22Rv1 (cell line): ENCODE measurements around the gene ATP2C2.

Source experiments
- H3K27ac ChIP-seq: fragments of 450-650 bp; 2 replicates; pipeline ENCODE4 v1.5.1; 2017
- CTCF ChIP-seq: fragments of 450-650 bp; IDR thresholded peaks from 2 replicates; pipeline ENCODE4 v1.5.1; 2017; ENCODE audit warnings: mild to moderate bottlenecking
- ZFX ChIP-seq: fragments of 450-650 bp; IDR thresholded peaks from 2 replicates; pipeline ENCODE4 v1.6.1; 2017; ENCODE audit warnings: antibody characterized with exemption, borderline replicate concordance

ATP2C2 gene

GRCh38 chr16:84367297-84367680 is 1.0 kb upstream of the ATP2C2 start:
- no peak overlapping the region for H3K27ac ChIP-seq
- TF ChIP-seq CTCF (no peak), ZFX (no peak)

- no peak overlapping the region for H3K27ac ChIP-seq
- TF ChIP-seq ZFX: no peak
- TF ChIP-seq CTCF: no peak
Observed at GRCh38 chr16:84367750-84368307, 509 bp upstream of the ATP2C2 start.

- TF ChIP-seq CTCF: no peak
- no peak for TF ChIP-seq ZFX
- H3K27ac ChIP-seq: no peak overlapping the region
Observed at GRCh38 chr16:84369105-84369504, 767 bp downstream of the ATP2C2 start.

GRCh38 chr16:84369938-84370627 is 1.7 kb downstream of the ATP2C2 start:
- H3K27ac ChIP-seq: no peak overlapping the region
- no peak for TF ChIP-seq CTCF
- no peak for TF ChIP-seq ZFX

- TF ChIP-seq ZFX (no peak), CTCF (no peak)
- no peak overlapping the region for H3K27ac ChIP-seq
Observed at GRCh38 chr16:84370723-84371552, 2.6 kb downstream of the ATP2C2 start.

GRCh38 chr16:84371553-84371865 is 3.2 kb downstream of the ATP2C2 start:
- no peak for TF ChIP-seq ZFX
- TF ChIP-seq CTCF: no peak
- no peak overlapping the region for H3K27ac ChIP-seq

GRCh38 chr16:84373907-84374489 is 5.7 kb downstream of the ATP2C2 start:
- TF ChIP-seq CTCF (no peak), ZFX (no peak)
- no peak overlapping the region for H3K27ac ChIP-seq
